ENCODE results near the gene PTTG2. TPM values are rescaled to one million over a fixed set of nuclear protein-coding genes. Genes with fewer than 3 reads are reported as not detected.

The PTTG2 gene
- polyA plus RNA-seq, 1 of the 3 experiments (the other 2 are of a cell fraction) = not detected

GRCh38 chr4:37983951-37984350, 23.8 kb downstream of the PTTG2 start:
- WGBS (ENCODE audit: low lambda C conversion rate) = 88% methylated on average over 1 of the region's 1 CpG
- H3K4me2 ChIP-seq = no peak overlapping the region
- H3K4me3 ChIP-seq (ENCODE audit: low read depth in 2 of 2, low read length in 1 of 2) = no peak overlapping the region
- H3K9ac ChIP-seq = no peak overlapping the region
- no peaks in the 10 kb centered on the region for H3K9me3 ChIP-seq
- H3K79me2 ChIP-seq (ENCODE audit: insufficient read depth) = peaks cover 55% of the 10 kb centered on the region; the same call in 1 of the 2 replicates
- no peaks in the 10 kb centered on the region; the same call in 1 of the 2 replicates for H4K20me1 ChIP-seq (ENCODE audit: insufficient read depth)
- H3K36me3 ChIP-seq (replicated peaks in 1 of 2; ENCODE audit: control insufficient read depth in 1 of 2, insufficient read depth in 2 of 2, low read length in 1 of 2) = no peaks in the 10 kb centered on the region
- no peaks in the 10 kb centered on the region for H3K9me2 ChIP-seq
- H3K27ac ChIP-seq (ENCODE audit: low read depth in 2 of 2, low read length in 1 of 2) = no peak overlapping the region
- H2AFZ ChIP-seq (ENCODE audit: low read depth) = no peak overlapping the region
- no peaks in the 10 kb centered on the region for H3F3A ChIP-seq (replicated peaks; ENCODE audit: insufficient read depth)
- POLR2A ChIA-PET = no interaction called here
- DNase-seq = no peak
- peaks cover 5 to 10% of the 10 kb centered on the region in 2 experiments; a peak in 2 of 4 replicates for H3K4me1 ChIP-seq (ENCODE audit: control insufficient read depth in 1 of 2, insufficient read depth in 2 of 2, low read depth in 1 of 2, low read length in 1 of 2)
- CTCF ChIA-PET = no interaction called here
- TF ChIP-seq JUND (IDR thresholded peaks at IDR 0.05) (no peak), GATA2 (CRISPR knock-in tag; IDR thresholded peaks at IDR 0.05) (no peak), MXI1 (IDR thresholded peaks at IDR 0.05; ENCODE audit: low read depth, low read length) (no peak), EZH2phosphoT487 (IDR thresholded peaks at IDR 0.05; ENCODE audit: borderline replicate concordance, low read depth) (no peak)
- no peaks in the 10 kb centered on the region for H3K27me3 ChIP-seq (ENCODE audit: insufficient read depth)

GRCh38 chr4:37985730-37986275, 25.6 kb downstream of the PTTG2 start:
- ChIA-PET POLR2A (no interaction called here), CTCF (interaction anchor here (2.2 kb wide), 1 partner anchor 8 kb away, joined by 7 read pairs; no protein-coding TSS in a partner anchor)
- Histone ChIP-seq H3K27me3 (ENCODE audit: insufficient read depth) (no peaks in the 10 kb centered on the region), H3K9ac (no peak overlapping the region), H3K79me2 (ENCODE audit: insufficient read depth) (peaks cover 41% of the 10 kb centered on the region; the same call in 1 of the 2 replicates), H3K27ac (ENCODE audit: low read depth in 2 of 2, low read length in 1 of 2) (no peak overlapping the region), H3K9me3 (no peaks in the 10 kb centered on the region), H3K4me1 (ENCODE audit: control insufficient read depth in 1 of 2, insufficient read depth in 2 of 2, low read depth in 1 of 2, low read length in 1 of 2) (peaks cover 5 to 10% of the 10 kb centered on the region in 2 experiments; a peak in 2 of 4 replicates), H3K4me2 (no peak overlapping the region), H3K9me2 (no peaks in the 10 kb centered on the region), H4K20me1 (ENCODE audit: insufficient read depth) (no peaks in the 10 kb centered on the region; the same call in 1 of the 2 replicates), H2AFZ (ENCODE audit: low read depth) (no peak overlapping the region), H3K4me3 (ENCODE audit: low read depth in 2 of 2, low read length in 1 of 2) (no peak overlapping the region), H3F3A (replicated peaks; ENCODE audit: insufficient read depth) (no peaks in the 10 kb centered on the region), H3K36me3 (replicated peaks in 1 of 2; ENCODE audit: control insufficient read depth in 1 of 2, insufficient read depth in 2 of 2, low read length in 1 of 2) (no peaks in the 10 kb centered on the region)
- DNase-seq = no peak
- 82% methylated on average over 3 of the region's 3 CpGs for WGBS (ENCODE audit: low lambda C conversion rate)
- no peak for TF ChIP-seq CTCF (IDR thresholded peaks at IDR 0.05)
- no peak for TF ChIP-seq TAF1 (IDR thresholded peaks at IDR 0.05; ENCODE audit: borderline replicate concordance, low read depth, low read length)
- TF ChIP-seq POLR2AphosphoS5 (IDR thresholded peaks at IDR 0.05; ENCODE audit: low read depth, low read length) = no peak

GRCh38 chr4:37988670-37989069, 28.5 kb downstream of the PTTG2 start:
- Histone ChIP-seq H3K79me2 (ENCODE audit: insufficient read depth) (peaks cover 30% of the 10 kb centered on the region; the same call in 1 of the 2 replicates), H3F3A (replicated peaks; ENCODE audit: insufficient read depth) (no peaks in the 10 kb centered on the region), H3K36me3 (replicated peaks in 1 of 2; ENCODE audit: control insufficient read depth in 1 of 2, insufficient read depth in 2 of 2, low read length in 1 of 2) (no peaks in the 10 kb centered on the region), H3K4me3 (ENCODE audit: low read depth in 2 of 2, low read length in 1 of 2) (no peak overlapping the region), H3K9me3 (no peaks in the 10 kb centered on the region), H3K27me3 (ENCODE audit: insufficient read depth) (no peaks in the 10 kb centered on the region), H3K9me2 (no peaks in the 10 kb centered on the region), H3K4me2 (no peak overlapping the region), H3K9ac (no peak overlapping the region), H4K20me1 (ENCODE audit: insufficient read depth) (no peaks in the 10 kb centered on the region; the same call in 1 of the 2 replicates), H3K27ac (ENCODE audit: low read depth in 2 of 2, low read length in 1 of 2) (no peak overlapping the region), H2AFZ (ENCODE audit: low read depth) (no peak overlapping the region), H3K4me1 (ENCODE audit: control insufficient read depth in 1 of 2, insufficient read depth in 2 of 2, low read depth in 1 of 2, low read length in 1 of 2) (peaks cover 0 to 2% of the 10 kb centered on the region in 2 experiments; a peak in 1 of 4 replicates)
- CTCF ChIA-PET = no interaction called here
- 95% methylated on average over 5 of the region's 5 CpGs for WGBS (ENCODE audit: low lambda C conversion rate)
- POLR2A ChIA-PET = no interaction called here
- no peak for TF ChIP-seq RXRA (IDR thresholded peaks at IDR 0.05; ENCODE audit: borderline replicate concordance, low read depth)
- TF ChIP-seq FOXJ3 (CRISPR knock-in tag; IDR thresholded peaks at IDR 0.05) = no peak
- no peak for TF ChIP-seq GABPA (IDR thresholded peaks at IDR 0.05; ENCODE audit: low read depth)
- TF ChIP-seq NRF1 (IDR thresholded peaks at IDR 0.05; ENCODE audit: low read depth, low read length) = no peak
- TF ChIP-seq RFX5 (IDR thresholded peaks at IDR 0.05; ENCODE audit: low read length) = no peak
- TF ChIP-seq MXI1 (IDR thresholded peaks at IDR 0.05; ENCODE audit: low read depth, low read length) = no peak
- no peak for TF ChIP-seq CHD2 (IDR thresholded peaks at IDR 0.05; ENCODE audit: low read length, partially characterized antibody)
- DNase-seq = no peak

Data from SK-N-SH (cell line).